ENCODE measurements around the gene TNFRSF14.
A peak's percentile ranks its signal among the peaks of the same experiment; 100 is the strongest.
"Not testable (repeated sequence)": the region's sequence is repeated elsewhere in the genome, so short reads cannot be mapped to it uniquely, and the experiment has no call there.

Gene TNFRSF14

GRCh38 chr1:2552189-2552588 is 4.0 kb upstream of the TNFRSF14 start:
- no peak for DNase-seq

- not testable (repeated sequence) for DNase-seq
Measured at GRCh38 chr1:2553076-2553475, 3.1 kb upstream of the TNFRSF14 start.

- DNase-seq = no peak
Measured at GRCh38 chr1:2553871-2554620, 2.1 kb upstream of the TNFRSF14 start.

- peak in 1 of 58 donors; percentile 3 for DNase-seq
Measured at GRCh38 chr1:2554621-2555387, 1.4 kb upstream of the TNFRSF14 start.

GRCh38 chr1:2555634-2556276 is 416 bp upstream of the TNFRSF14 start:
- peak in 12 of 58 donors; percentile 17 to 62 (median 42) for DNase-seq

GRCh38 chr1:2556678-2557481 is 709 bp downstream of the TNFRSF14 start:
- peak in 1 of 58 donors; percentile 18 for DNase-seq

- no peak for DNase-seq
Measured at GRCh38 chr1:2557482-2558400, 1.6 kb downstream of the TNFRSF14 start.

- DNase-seq = no peak
Measured at GRCh38 chr1:2558420-2558819, 2.2 kb downstream of the TNFRSF14 start.

GRCh38 chr1:2558861-2559260 is 2.7 kb downstream of the TNFRSF14 start:
- DNase-seq = no peak

GRCh38 chr1:2559509-2560298 is 3.5 kb downstream of the TNFRSF14 start:
- no peak for DNase-seq

GRCh38 chr1:2560299-2561073 is 4.3 kb downstream of the TNFRSF14 start:
- no peak for DNase-seq

- no peak for DNase-seq
Measured at GRCh38 chr1:2561446-2561845, 5.3 kb downstream of the TNFRSF14 start.

GRCh38 chr1:2561898-2562895 is 6.0 kb downstream of the TNFRSF14 start:
- DNase-seq = no peak

GRCh38 chr1:2563205-2563604 is 7.0 kb downstream of the TNFRSF14 start:
- DNase-seq = no peak

- no peak for DNase-seq
Measured at GRCh38 chr1:2564006-2564814, 8.0 kb downstream of the TNFRSF14 start.

GRCh38 chr1:2564815-2565374 is 8.7 kb downstream of the TNFRSF14 start:
- DNase-seq = no peak

Data from anterior cingulate cortex (tissue), 58 donors.